CD4-positive, alpha-beta memory T cell (primary cell): Measurements from ENCODE around the gene PPM1H. TPM values are rescaled to one million over a fixed set of nuclear protein-coding genes. Genes with fewer than 3 reads are reported as not detected.
"Not testable (repeated sequence)": the region's sequence is repeated elsewhere in the genome, so short reads cannot be mapped to it uniquely, and the experiment has no call there.

Experiments used
- CTCF ChIA-PET: fragments of 350-600 bp; sonication (Branson Sonifier 250); formaldehyde crosslinking; loops from one replicate; lab custom pipeline; 2021; ENCODE audit warnings: inconsistent platforms; ENCODE audit not compliant: partially characterized antibody; lab: Charles Lee
- POLR2A ChIA-PET: fragments of 350-600 bp; sonication (Branson Sonifier 250); formaldehyde crosslinking; loops from one replicate; lab custom pipeline; 2021; ENCODE audit not compliant: partially characterized antibody; lab: Charles Lee
- DNase-seq, 5 donors: peaks; one replicate each; pipeline versions ENCODE4 v3.0.0 to v3.0.0-alpha.2; 2020 to 2022; ENCODE audit warnings: mixed read lengths in 1 of 5
- H3K27ac ChIP-seq: one replicate; pipeline ENCODE4 v1.7.0; 2013; ENCODE audit warnings: low read depth, low read length
- H3K27me3 ChIP-seq: 2 replicates; pipeline ENCODE4 v1.7.0; 2013; ENCODE audit warnings: mild to moderate bottlenecking, low read length, moderate library complexity; ENCODE audit not compliant: insufficient read depth
- H3K36me3 ChIP-seq: 2 replicates; pipeline ENCODE4 v1.7.0; 2013; ENCODE audit warnings: mild to moderate bottlenecking, low read length, moderate library complexity; ENCODE audit not compliant: insufficient read depth
- H3K4me1 ChIP-seq: 2 replicates; pipeline ENCODE4 v1.7.0; 2013; ENCODE audit warnings: mild to moderate bottlenecking, low read length, moderate library complexity; ENCODE audit not compliant: insufficient read depth
- H3K4me3 ChIP-seq, 2 donors: one replicate each; pipeline ENCODE4 v1.7.0; 2013; ENCODE audit warnings: low read length in 2 of 2, mild to moderate bottlenecking in 1 of 2
- H3K9me3 ChIP-seq, 2 donors: one replicate each; pipeline ENCODE4 v1.7.0; 2013; ENCODE audit warnings: low read length in 2 of 2, control low read depth in 1 of 2; ENCODE audit not compliant: control insufficient read depth in 1 of 2
- H3K27ac Mint-ChIP-seq, 7 donors: one replicate each; pipeline ENCODE4 v1.8.0; 2020 to 2021; ENCODE audit warnings: mixed read lengths in 7 of 7, mild to moderate bottlenecking in 6 of 7, inconsistent platforms in 3 of 7, moderate library complexity in 3 of 7
- H3K27me3 Mint-ChIP-seq, 2 donors: one replicate each; pipeline ENCODE4 v1.8.0; 2020 to 2021; ENCODE audit warnings: mixed read lengths in 2 of 2
- H3K36me3 Mint-ChIP-seq, 2 donors: one replicate each; pipeline ENCODE4 v1.8.0; 2020 to 2021; ENCODE audit warnings: mixed read lengths in 2 of 2, inconsistent platforms in 1 of 2, mild to moderate bottlenecking in 1 of 2
- H3K4me1 Mint-ChIP-seq, 4 donors: one replicate each; pipeline ENCODE4 v1.8.0; 2020 to 2021; ENCODE audit warnings: mixed read lengths in 4 of 4, mild to moderate bottlenecking in 1 of 4
- H3K4me3 Mint-ChIP-seq, 8 donors: one replicate each; pipeline ENCODE4 v1.8.0; 2020 to 2021; ENCODE audit warnings: mixed read lengths in 8 of 8, mild to moderate bottlenecking in 7 of 8, moderate library complexity in 6 of 8, inconsistent platforms in 3 of 8
- H3K9me3 Mint-ChIP-seq, 8 donors: one replicate each; pipeline ENCODE4 v1.8.0; 2020 to 2021; ENCODE audit warnings: mixed read lengths in 8 of 8, mild to moderate bottlenecking in 5 of 8, inconsistent platforms in 3 of 8, moderate library complexity in 1 of 8
- intact Hi-C: fragments of 100-400 bp; cut with micrococcal nuclease; formaldehyde crosslinking; loops from one replicate; pipeline ENCODE4 v1.15.1; 2023
- polyA plus RNA-seq, 2 donors: library from polyadenylated mRNA; unstranded; fragments of 300-500 nt; fragmentation: Illumina TruSeq; gene quantifications; one replicate each; pipeline ENCODE4 v1.2.3, GENCODE V29; 2021
- total RNA-seq, 2 experiments: library from RNA; stranded (reverse); gene quantifications; one replicate each; pipeline ENCODE4 v1.2.3, GENCODE V29; 2021

The PPM1H gene
- total and polyA plus RNA-seq, 4 experiments from 2014 or later, result 0.06 to 0.14 TPM; not detected in 2

- intact Hi-C loops, result no loop called here
- H3K27ac ChIP-seq, result no peak overlapping the region
- no peak overlapping the region for H3K4me3 ChIP-seq
- Mint-ChIP-seq H3K9me3 (peaks cover 0 to 2% (median 0%) of the 10 kb centered on the region in 8 donors), H3K36me3 (no peaks in the 10 kb centered on the region), H3K27me3 (peaks cover 9 to 12% of the 10 kb centered on the region in 2 donors), H3K27ac (no peak overlapping the region), H3K4me1 (peaks cover 0 to 4% (median 0%) of the 10 kb centered on the region in 4 donors), H3K4me3 (no peak overlapping the region)
- DNase-seq, result no peak
- H3K9me3 ChIP-seq, result no peaks in the 10 kb centered on the region
- ChIA-PET POLR2A (no interaction called here), CTCF (interaction anchor here (0.6 to 1.0 kb wide), 2 partner anchors 17 to 114 kb away, joined by 3 read pairs; no protein-coding TSS in a partner anchor)
- H3K36me3 ChIP-seq, result no peaks in the 10 kb centered on the region
- no peaks in the 10 kb centered on the region for H3K4me1 ChIP-seq
- H3K27me3 ChIP-seq, result no peaks in the 10 kb centered on the region
Observed at GRCh38 chr12:62763312-62763711, 171.6 kb downstream of the PPM1H start.

GRCh38 chr12:62762645-62763044 is 172.3 kb downstream of the PPM1H start:
- Mint-ChIP-seq H3K9me3 (peaks cover 0 to 2% (median 0%) of the 10 kb centered on the region in 8 donors), H3K36me3 (no peaks in the 10 kb centered on the region), H3K4me1 (peaks cover 0 to 4% (median 0%) of the 10 kb centered on the region in 4 donors), H3K27ac (no peak overlapping the region), H3K27me3 (peaks cover 9 to 12% of the 10 kb centered on the region in 2 donors), H3K4me3 (no peak overlapping the region)
- H3K4me3 ChIP-seq, result no peak overlapping the region
- no peaks in the 10 kb centered on the region for H3K27me3 ChIP-seq
- no peaks in the 10 kb centered on the region for H3K36me3 ChIP-seq
- intact Hi-C loops, result no loop called here
- H3K4me1 ChIP-seq, result no peaks in the 10 kb centered on the region
- CTCF ChIA-PET, result interaction anchor here (1.0 kb wide), 1 partner anchor 113 kb away, joined by 3 read pairs; no protein-coding TSS in a partner anchor
- DNase-seq, result no peak
- H3K9me3 ChIP-seq, result no peaks in the 10 kb centered on the region
- H3K27ac ChIP-seq, result no peak overlapping the region
- POLR2A ChIA-PET, result no interaction called here

GRCh38 chr12:62761658-62762057 is 173.3 kb downstream of the PPM1H start:
- H3K4me1 Mint-ChIP-seq, result peaks cover 0 to 4% (median 0%) of the 10 kb centered on the region in 4 donors
- peaks cover 0 to 2% (median 0%) of the 10 kb centered on the region in 8 donors for H3K9me3 Mint-ChIP-seq
- Histone ChIP-seq H3K36me3 (no peaks in the 10 kb centered on the region), H3K27ac (no peak overlapping the region), H3K27me3 (no peaks in the 10 kb centered on the region), H3K9me3 (no peaks in the 10 kb centered on the region), H3K4me1 (no peaks in the 10 kb centered on the region), H3K4me3 (no peak overlapping the region)
- ChIA-PET POLR2A (no interaction called here), CTCF (no interaction called here)
- no peak for DNase-seq
- no peak overlapping the region for H3K27ac Mint-ChIP-seq
- H3K27me3 Mint-ChIP-seq, result peaks cover 9 to 12% of the 10 kb centered on the region in 2 donors
- intact Hi-C loops, result no loop called here
- H3K36me3 Mint-ChIP-seq, result no peaks in the 10 kb centered on the region
- no peak overlapping the region for H3K4me3 Mint-ChIP-seq

GRCh38 chr12:62760779-62761178 is 174.2 kb downstream of the PPM1H start:
- H3K4me3 Mint-ChIP-seq, result no peak overlapping the region
- Histone ChIP-seq H3K4me3 (no peak overlapping the region), H3K27ac (no peak overlapping the region), H3K4me1 (no peaks in the 10 kb centered on the region), H3K9me3 (no peaks in the 10 kb centered on the region), H3K27me3 (no peaks in the 10 kb centered on the region), H3K36me3 (no peaks in the 10 kb centered on the region)
- H3K27me3 Mint-ChIP-seq, result peaks cover 10 to 12% of the 10 kb centered on the region in 2 donors
- ChIA-PET POLR2A (no interaction called here), CTCF (no interaction called here)
- H3K36me3 Mint-ChIP-seq, result no peaks in the 10 kb centered on the region
- no peak overlapping the region for H3K27ac Mint-ChIP-seq
- intact Hi-C loops, result no loop called here
- DNase-seq, result no peak
- H3K9me3 Mint-ChIP-seq, result peaks cover 0 to 2% (median 0%) of the 10 kb centered on the region in 8 donors
- H3K4me1 Mint-ChIP-seq, result peaks cover 0 to 4% (median 0%) of the 10 kb centered on the region in 4 donors

GRCh38 chr12:62760341-62760740 is 174.6 kb downstream of the PPM1H start:
- H3K27ac Mint-ChIP-seq, H3K27ac ChIP-seq, H3K36me3 ChIP-seq, H3K27me3 ChIP-seq, POLR2A ChIA-PET, H3K4me3 Mint-ChIP-seq, CTCF ChIA-PET, DNase-seq, H3K36me3 Mint-ChIP-seq, H3K4me3 ChIP-seq, H3K4me1 ChIP-seq, intact Hi-C loops, H3K4me1 Mint-ChIP-seq, H3K9me3 ChIP-seq, H3K9me3 Mint-ChIP-seq: not testable (repeated sequence)
- H3K27me3 Mint-ChIP-seq, result peaks cover 8 to 10% of the 10 kb centered on the region in 2 donors

GRCh38 chr12:62758216-62758615 is 176.7 kb downstream of the PPM1H start:
- Mint-ChIP-seq H3K9me3 (peaks cover 0 to 3% (median 0%) of the 10 kb centered on the region in 8 donors), H3K27me3 (peaks cover 5 to 17% of the 10 kb centered on the region in 2 donors), H3K4me1 (peaks cover 0 to 4% (median 0%) of the 10 kb centered on the region in 4 donors), H3K4me3 (no peak overlapping the region), H3K27ac (no peak overlapping the region), H3K36me3 (no peaks in the 10 kb centered on the region)
- H3K27ac ChIP-seq, result no peak overlapping the region
- no peaks in the 10 kb centered on the region for H3K27me3 ChIP-seq
- no peak for DNase-seq
- intact Hi-C loops, result no loop called here
- no peaks in the 10 kb centered on the region for H3K4me1 ChIP-seq
- CTCF ChIA-PET, result no interaction called here
- POLR2A ChIA-PET, result no interaction called here
- no peaks in the 10 kb centered on the region for H3K9me3 ChIP-seq
- no peaks in the 10 kb centered on the region for H3K36me3 ChIP-seq
- no peak overlapping the region for H3K4me3 ChIP-seq

GRCh38 chr12:62757048-62757447 is 177.9 kb downstream of the PPM1H start:
- POLR2A ChIA-PET, result no interaction called here
- Mint-ChIP-seq H3K27ac (no peak overlapping the region), H3K9me3 (peaks cover 0 to 5% (median 0%) of the 10 kb centered on the region in 8 donors), H3K4me3 (no peak overlapping the region), H3K36me3 (no peaks in the 10 kb centered on the region), H3K4me1 (peaks cover 0 to 4% (median 0%) of the 10 kb centered on the region in 4 donors), H3K27me3 (peaks cover 6 to 18% of the 10 kb centered on the region in 2 donors)
- Histone ChIP-seq H3K4me1 (no peaks in the 10 kb centered on the region), H3K27me3 (no peaks in the 10 kb centered on the region), H3K4me3 (no peak overlapping the region), H3K9me3 (no peaks in the 10 kb centered on the region), H3K27ac (no peak overlapping the region), H3K36me3 (no peaks in the 10 kb centered on the region)
- DNase-seq, result no peak
- CTCF ChIA-PET, result no interaction called here
- intact Hi-C loops, result no loop called here
